NCI-H460 (cell line): ENCODE data around the gene SLC2A6. TPM values are rescaled to one million over a fixed set of nuclear protein-coding genes. Genes with fewer than 3 reads are reported as not detected.
"Not testable (repeated sequence)": the region's sequence is repeated elsewhere in the genome, so short reads cannot be mapped to it uniquely, and the experiment has no call there.

Experiments
- DNase-seq: peaks from one replicate; pipeline ENCODE4 v3.0.0-alpha.2; 2016; ENCODE audit warnings: low read depth; ENCODE audit errors: extremely low read depth
- total RNA-seq: library from RNA; depleted of rRNA; stranded (reverse); fragments of >200 nt; shearing (Covaris generic); gene quantifications from 2 replicates; pipeline ENCODE4 v1.2.3, GENCODE V29; 2014

SLC2A6 gene
- total RNA-seq, 1 experiment from 2014 or later = 4.0 TPM

DNA sequence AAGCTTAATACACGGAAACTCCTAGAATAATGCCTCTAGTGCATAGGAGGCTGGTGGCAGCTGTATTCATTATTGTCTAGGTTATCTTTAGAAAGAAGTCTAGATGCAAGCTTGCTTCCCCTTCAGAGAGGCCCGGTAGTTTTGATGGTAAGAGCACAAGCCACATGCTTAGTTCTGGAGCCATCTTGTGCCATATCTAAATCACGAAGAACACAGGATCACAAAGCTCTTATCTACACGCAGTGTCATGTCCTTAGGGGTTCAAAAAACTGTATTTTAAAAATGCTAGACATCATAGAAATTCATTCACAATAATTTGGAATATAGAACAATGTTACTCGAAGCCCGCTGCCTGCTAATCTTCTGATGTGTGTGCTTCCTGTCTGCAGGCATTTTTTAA lies 12.9 kb downstream of the SLC2A6 start:
- DNase-seq = no peak

DNA sequence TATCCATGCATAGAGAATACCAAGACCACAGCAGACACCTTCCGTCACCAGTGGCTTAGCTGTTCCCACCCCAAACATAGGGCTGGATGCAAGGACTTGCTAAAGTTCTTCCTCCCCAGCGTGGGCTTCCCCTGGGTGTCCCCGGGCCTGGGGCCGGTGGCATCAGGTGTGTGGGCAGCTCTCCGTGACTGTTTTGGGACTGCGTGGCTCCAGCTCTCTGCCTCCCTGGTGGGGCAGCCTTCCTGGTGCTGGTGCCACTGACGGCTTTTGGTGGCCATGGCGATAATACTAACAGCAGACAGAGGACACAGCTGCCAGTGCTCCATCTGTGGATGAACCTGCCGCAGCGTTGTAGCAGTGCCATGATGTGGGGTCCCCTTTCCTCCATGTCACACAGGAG lies 14.3 kb downstream of the SLC2A6 start:
- no peak for DNase-seq

DNA sequence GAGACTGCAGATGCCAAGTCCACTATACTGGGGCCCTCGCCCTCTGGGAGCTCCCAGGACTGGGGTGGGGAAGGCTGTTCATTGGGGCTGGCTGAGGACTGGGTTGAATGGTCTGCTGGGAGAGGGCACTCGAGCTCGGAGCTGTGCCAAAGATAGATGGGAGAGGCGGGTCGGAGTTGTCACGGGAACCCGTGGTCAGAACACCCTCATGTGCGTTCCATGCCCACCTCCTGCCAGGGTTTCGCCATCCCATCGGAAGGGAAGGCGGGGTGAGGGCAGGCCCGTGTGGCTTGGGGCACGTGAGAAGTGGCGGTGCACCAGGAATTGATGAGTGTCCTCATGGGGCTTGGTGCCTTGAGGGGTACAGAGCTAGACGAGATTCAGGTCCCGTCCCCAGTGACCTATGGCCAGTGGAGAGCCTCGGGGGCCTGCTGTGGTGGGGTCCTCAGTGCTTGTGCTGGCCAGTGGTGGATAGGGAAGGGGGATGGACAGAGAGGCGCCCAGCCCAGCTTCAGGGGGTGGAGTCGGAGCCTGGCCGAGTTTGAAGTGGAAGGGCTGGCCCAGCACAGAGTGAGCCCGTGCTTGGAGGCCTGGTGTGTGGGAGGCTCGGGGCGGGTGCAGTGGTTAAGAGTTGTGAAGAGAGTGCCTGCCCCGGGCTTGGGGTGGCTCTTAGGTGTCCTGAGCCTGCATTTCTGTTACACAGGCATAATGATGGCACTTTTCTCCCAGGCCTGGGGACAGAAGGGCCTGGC lies 14.9 kb downstream of the SLC2A6 start:
- no peak for DNase-seq

DNA sequence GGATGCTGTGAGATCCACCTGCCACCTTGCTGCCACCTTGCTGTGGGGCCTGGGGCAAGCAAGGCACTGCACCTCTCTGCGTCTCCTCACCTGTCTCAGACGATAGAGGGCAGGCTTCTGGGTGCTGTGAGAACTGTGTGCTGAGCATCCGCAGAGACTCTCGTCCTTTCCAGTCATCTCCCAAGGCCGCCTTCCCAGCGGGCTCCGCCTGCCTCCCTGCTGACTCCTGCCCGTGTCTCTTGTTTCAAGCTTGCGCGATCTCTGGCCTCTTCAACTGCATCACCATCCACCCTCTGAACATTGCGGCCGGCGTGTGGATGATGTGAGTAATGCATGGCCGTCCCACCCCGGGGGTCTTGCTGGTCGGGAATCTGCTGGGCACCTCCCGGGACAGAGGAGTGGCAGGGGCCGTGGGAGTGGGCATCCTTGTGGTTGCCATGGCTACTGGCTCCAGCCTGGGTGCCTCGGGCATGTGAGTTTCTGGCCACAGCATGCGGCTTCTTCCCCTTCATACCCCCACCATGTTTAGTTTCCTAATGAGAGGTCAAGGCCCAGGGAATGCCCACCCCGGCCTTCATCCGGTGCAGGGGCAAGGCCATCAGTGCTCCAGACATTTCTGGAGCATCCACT lies 15.6 kb downstream of the SLC2A6 start:
- no peak for DNase-seq

DNA sequence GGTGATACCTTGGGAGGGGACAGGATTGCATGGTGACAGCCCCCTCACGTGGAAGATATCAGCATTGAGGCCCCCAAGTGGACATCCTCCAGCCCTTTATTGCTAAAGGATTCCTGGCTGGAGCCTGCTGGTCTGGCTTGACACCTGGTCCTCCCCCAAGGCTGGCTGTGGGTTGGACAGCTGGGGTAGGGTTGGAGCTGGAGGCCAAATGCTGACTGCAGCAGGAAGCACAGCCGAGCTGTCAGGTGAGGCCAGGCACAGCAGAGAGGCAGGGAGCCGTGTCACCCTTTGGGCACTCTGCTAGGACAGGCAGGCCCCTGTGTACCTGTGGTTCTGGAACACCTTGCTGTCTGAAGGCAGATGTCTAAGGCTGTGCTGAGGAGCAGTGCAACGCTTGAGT lies 16.9 kb downstream of the SLC2A6 start:
- DNase-seq = no peak

DNA sequence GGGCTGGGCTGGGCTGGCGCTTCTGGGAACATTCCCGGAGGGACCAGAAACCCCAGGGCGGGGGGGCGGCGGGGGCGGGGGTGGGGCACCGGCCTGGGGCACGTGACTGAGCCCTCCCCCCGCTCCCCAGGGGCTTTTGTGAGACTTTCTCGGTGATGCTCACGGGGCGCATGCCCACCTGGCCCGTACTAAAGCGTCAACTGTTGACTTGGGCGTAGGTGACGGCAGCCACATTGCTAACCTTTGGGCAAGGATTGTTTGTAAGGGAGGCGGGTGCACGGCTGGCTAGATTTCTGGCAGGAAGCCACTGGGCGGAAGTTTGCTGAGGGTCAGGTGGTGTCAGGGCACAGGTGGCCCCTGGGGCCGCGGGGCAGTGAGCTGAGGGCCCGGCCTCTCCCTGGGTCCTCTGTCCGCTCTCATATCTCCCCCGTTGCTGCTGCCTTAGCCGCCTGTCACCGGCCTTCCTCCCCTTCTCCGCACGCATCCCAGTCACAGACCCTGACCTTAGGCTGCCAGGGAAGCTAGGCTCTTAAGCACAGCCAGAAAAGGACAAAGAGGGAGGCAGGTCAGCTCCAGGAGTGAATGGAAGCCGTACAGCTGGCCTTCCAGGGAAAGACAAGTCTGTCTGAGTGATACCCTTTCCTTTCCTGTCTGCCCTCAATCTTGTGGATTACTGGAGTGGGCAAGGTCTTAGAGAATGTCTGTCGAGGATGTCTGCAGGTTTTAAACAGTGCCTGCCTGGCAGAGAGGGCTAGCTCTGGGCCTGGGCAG lies 18.3 kb downstream of the SLC2A6 start:
- no peak for DNase-seq

DNA sequence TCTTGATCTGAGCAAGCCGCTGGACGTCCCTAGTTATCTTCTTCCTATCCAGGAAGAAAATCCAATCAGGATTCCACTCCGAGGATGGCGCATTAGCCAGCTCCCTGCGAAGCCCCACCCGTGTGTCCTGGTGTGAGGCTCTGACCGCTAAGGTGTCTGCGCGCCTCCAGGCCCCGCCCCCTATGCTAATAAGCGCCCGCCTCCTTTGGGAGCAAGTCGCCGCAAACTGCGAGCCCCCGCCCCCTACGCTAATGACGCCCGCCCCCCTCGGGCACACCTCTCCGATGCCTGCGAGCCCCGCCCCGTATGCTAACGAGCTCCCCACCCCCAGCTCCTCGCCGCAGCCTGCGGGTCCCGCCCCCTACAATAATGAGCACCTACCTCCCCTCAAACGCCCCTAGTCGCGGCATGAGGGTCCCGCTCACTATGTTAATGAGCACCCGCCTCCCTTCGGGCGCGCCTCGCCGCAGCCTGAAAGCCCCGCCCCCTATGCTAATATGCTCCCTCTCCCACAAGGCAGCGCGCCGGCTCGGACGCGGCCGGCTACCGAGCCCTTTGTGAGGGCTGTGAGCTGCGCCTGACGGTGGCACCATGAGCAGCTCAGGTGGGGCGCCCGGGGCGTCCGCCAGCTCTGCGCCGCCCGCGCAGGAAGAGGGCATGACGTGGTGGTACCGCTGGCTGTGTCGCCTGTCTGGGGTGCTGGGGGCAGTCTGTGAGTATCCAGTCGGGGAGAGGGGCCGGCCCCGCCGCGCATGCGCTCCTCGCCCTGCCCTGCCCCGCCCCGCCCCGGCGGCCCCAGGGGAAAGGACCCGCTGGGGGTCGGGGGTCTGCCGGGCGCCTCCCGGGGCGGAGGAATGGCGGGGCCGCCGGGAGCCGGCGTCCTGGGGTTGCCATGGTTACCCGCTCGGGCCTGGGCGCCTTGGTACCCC lies 19.2 kb downstream of the SLC2A6 start, which contains the start of gene CACFD1:
TSS of gene CACFD1 (plus strand) at position 503 of the 929 bp plus-strand sequence. CDS start at position 592, 89 bp downstream.
- peak; percentile 92 for DNase-seq

DNA sequence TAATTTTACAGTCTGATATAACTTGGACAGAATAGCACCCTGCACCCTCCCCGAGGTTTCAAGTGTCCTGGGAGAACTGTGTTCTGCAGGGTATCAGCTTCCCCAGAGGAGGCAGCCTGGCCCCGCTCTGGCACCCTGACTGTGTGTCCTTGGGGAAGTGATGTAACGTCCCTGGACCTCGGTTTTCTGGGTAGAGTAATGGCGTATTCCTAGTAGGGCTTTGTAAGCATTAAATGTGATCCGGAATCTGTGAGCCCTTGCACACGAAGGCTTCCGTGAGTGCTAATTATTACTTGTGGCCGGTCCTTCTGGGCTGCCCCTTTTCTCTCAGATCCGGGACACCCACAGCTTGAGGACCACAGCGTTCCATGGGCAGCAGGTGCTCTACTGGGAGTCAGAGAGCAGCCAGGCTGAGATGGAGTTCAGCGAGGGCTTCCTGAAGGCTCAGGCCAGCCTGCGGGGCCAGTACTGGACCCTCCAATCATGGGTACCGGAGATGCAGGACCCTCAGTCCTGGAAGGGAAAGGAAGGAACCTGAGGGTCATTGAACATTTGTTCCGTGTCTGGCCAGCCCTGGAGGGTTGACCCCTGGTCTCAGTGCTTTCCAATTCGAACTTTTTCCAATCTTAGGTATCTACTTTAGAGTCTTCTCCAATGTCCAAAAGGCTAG lies 20.1 kb downstream of the SLC2A6 start:
- no peak for DNase-seq

DNA sequence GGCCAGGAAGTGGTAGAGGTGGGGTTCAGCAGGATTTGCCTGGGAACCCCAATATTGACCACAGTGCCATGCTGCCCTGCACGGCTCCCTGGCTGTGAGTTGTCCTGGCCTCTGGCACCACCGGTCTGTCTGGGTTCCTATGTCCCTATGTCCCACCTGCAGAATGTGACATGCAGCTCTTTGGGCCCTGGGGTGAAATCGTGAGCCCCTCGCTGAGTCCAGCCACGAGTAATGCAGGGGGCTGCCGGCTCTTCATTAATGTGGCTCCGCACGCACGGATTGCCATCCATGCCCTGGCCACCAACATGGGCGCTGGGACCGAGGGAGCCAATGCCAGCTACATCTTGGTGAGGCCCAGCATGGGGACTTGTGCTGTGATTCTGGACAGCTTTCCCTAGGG lies 21.2 kb downstream of the SLC2A6 start:
- no peak for DNase-seq

DNA sequence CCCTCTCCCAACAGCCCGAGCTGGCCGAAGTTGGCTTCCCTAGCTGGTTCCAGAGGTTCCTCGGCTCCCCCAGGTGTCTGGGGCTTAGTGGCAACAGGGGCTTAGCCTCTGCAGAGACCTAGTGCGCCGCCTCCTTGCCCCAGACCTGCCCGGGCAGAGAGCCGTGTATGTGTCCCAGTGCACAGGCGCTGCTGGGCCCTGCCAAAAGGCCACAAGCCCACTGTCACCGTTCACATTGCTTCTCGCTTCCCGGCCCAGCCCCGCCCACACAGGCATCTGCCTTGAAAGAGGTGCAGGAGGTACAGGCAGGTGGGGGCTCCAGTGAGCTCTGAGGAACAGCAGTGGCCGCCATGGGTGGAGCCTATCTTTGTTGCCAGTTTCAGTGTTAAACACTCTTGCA lies 21.7 kb downstream of the SLC2A6 start:
- no peak for DNase-seq

DNA sequence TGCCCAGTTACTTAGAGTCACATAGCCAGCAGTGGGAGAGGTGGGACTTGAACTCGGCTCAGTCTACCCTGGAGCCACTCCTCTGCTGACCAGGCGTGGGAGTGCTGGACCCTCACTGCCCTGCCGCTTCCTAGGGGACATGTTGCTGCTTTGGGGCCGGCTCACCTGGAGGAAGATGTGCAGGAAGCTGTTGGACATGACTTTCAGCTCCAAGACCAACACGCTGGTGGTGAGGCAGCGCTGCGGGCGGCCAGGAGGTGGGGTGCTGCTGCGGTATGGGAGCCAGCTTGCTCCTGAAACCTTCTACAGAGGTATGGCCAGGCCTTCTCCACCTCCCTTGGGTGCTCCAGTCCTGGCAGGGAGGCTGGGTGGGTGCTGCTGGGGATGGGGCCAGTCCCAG lies 22.5 kb downstream of the SLC2A6 start:
- DNase-seq = no peak

DNA sequence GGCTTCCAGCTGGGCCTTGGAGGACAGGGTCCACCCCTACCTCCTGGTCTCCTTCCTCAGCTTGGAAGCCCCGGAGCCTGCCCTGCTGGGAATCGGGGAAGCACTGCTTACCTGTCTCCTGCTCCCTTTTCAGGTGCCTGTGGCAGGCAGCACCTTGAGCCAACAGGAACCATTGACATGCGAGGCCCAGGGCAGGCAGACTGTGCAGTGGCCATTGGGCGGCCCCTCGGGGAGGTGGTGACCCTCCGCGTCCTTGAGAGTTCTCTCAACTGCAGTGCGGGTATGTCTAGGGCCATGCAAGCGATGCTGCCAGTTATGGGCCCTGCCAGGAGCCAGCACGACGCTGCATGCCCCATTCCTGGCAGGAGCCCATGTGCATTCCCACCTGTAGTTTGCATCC lies 23.0 kb downstream of the SLC2A6 start:
- DNase-seq = no peak

DNA sequence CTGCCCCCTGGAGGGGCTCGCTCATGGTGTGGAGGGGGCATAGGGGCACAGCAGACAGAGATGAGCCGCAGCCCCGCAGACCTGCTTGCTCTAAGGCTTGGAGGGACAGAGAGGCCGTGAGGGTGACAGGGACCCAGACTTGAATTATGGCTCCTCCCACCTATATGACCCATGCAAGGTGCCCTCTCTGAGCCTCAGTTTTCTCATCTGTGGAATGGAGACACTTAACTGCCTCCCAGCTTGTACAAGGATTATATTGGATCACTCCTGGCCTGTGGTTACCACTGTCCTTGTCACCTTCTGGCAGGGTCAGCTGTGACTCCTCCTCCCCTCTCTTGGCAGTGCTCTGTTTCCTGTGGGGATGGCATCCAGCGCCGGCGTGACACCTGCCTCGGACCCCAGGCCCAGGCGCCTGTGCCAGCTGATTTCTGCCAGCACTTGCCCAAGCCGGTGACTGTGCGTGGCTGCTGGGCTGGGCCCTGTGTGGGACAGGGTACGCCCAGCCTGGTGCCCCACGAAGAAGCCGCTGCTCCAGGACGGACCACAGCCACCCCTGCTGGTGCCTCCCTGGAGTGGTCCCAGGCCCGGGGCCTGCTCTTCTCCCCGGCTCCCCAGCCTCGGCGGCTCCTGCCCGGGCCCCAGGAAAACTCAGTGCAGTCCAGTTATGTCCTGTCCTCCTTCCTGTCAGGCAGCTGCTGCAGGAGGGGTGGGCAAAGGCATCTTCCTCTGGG lies 23.8 kb downstream of the SLC2A6 start:
- no peak for DNase-seq

DNA sequence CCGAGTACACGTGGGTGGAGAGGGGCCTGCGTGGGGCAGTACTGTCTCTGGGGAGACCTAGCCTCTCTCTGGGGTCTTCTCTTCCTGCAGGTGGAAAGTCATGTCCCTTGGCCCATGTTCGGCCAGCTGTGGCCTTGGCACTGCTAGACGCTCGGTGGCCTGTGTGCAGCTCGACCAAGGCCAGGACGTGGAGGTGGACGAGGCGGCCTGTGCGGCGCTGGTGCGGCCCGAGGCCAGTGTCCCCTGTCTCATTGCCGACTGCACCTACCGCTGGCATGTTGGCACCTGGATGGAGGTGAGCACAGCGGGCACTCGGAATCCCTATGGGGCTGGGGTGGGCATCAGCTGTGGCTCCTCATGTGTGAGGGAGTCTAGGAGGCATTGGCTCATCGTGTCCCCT lies 24.6 kb downstream of the SLC2A6 start:
- DNase-seq = no peak

DNA sequence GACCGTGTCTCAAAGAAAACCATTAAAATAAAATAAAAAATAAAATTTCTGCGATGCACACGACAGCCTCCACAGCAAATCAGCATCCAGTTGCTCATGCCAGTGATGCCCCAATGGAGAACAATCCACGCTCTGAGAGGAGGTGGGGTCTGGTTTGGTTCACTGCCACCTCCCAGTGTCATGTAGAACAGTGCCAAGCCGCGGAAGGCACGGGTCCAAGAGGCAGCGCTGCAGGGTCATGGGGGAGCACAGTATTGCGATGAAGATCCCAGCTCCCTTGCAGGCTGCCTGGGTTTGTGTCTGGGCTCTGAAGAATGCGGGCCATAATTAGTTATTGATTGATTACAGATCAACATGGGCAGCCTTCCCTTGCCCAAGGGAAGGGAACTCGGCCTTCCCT lies 25.2 kb downstream of the SLC2A6 start:
- no peak for DNase-seq

DNA sequence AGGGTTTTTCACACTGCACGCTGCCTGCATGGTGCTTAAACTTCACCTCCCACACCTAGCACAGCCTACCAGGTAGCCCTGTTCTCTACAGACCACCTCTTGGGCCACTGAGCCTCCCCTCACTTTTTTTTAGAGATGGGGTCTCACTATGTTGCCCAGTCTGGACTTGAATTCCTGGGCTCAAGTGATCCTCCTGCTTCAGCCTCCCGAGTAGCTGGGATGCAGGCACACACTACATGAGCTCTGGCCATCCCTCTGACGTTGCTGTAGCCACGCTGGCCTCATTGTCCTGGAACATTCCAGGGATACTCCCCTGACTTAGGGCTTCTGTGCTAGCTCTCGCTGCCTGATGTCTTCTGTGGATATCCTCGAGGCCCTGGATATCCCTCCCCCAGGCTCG lies 26.3 kb downstream of the SLC2A6 start:
- DNase-seq = no peak

DNA sequence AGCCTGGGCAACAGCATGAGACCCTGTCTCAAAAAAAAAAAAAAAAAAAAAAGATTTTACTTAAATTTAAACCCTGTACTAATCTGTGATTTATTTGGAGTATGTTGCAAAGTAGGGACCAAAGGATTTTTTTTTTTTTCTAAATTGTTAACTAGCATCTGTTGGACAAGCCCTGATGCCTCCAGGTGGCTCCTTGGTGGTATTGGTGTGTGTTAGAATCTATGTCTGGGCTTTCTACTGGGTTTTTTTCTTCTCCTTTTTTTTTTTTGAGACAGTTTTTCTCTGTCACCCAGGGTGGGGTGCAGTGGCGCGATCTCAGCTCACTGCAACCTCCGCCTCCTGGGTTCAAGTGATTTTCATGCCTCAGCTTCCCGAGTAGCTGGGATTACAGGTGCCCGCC lies 27.0 kb downstream of the SLC2A6 start:
- not testable (repeated sequence) for DNase-seq

DNA sequence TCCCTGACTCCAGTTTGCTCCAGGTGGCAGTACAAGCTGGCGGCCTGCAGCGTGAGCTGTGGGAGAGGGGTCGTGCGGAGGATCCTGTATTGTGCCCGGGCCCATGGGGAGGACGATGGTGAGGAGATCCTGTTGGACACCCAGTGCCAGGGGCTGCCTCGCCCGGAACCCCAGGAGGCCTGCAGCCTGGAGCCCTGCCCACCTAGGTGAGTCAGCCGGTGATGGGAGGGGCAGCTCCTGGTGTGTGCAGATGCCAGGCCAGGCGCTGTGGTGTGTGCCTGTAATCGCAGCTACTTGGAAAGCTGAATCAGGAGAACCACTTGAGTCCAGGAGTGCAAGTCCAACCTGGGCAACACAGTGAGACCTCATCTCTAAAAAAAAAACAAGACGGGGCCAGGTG lies 29.1 kb downstream of the SLC2A6 start:
- no peak for DNase-seq

DNA sequence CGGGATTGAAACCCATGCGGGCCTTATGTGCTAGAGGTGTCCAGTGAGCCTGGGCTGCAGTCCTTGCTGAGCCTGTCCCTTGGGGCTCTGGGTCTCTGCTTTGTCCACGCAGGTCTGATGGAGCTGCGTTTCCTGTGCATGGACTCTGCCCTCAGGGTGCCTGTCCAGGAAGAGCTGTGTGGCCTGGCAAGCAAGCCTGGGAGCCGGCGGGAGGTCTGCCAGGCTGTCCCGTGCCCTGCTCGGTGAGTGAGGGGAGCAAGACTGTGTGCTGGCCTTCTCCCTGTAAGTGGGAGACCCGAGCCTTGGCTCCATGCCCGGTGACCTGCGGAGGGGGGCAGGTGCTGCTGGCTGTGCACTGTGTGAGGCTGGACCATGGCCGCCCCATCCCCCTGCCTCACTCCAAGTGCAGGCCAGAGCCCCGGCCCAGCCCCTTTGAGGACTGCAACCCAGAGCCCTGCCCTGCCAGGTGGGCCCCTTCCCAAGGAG lies 30.4 kb downstream of the SLC2A6 start:
- no peak for DNase-seq
